MCF 10A (cell line): ENCODE data around the gene GFM2. TPM values are rescaled to one million over a fixed set of nuclear protein-coding genes. Genes with fewer than 3 reads are reported as not detected.
A peak's percentile ranks its signal among the peaks of the same experiment; 100 is the strongest.

Source experiments
- BruUV-seq: library from RNA; stranded (reverse); fragments of 400-500 nt; replicated peaks from 2 replicates; lab custom pipeline; 2021; lab: Mats Ljungman, UMichigan
- CTCF ChIA-PET: fragments of 300-600 bp; sonication (Branson Sonifier 250); formaldehyde crosslinking; extraction: SDS; loops from one replicate; lab custom pipeline; 2021; ENCODE audit warnings: antibody characterized with exemption, inconsistent platforms; lab: Yijun Ruan, JAX
- POLR2A ChIA-PET: fragments of 300-600, 350-650 bp; sonication (Branson Sonifier 250); formaldehyde crosslinking; extraction: SDS; loops from one replicate; lab custom pipeline; 2020; ENCODE audit warnings: antibody characterized with exemption, inconsistent platforms; lab: Yijun Ruan, JAX
- DNase-seq: peaks from one replicate; pipeline ENCODE4 v3.0.0-alpha.2; 2018; ENCODE audit not compliant: unreplicated experiment
- H3K27ac Mint-ChIP-seq: one replicate; pipeline ENCODE4 v1.8.0; 2022; ENCODE audit warnings: mild to moderate bottlenecking, low read depth, mixed read lengths; ENCODE audit not compliant: unreplicated experiment
- H3K27me3 Mint-ChIP-seq: one replicate; pipeline ENCODE4 v1.8.0; 2022; ENCODE audit warnings: mixed read lengths; ENCODE audit not compliant: insufficient read depth, unreplicated experiment
- H3K36me3 Mint-ChIP-seq: one replicate; pipeline ENCODE4 v1.8.0; 2022; ENCODE audit warnings: mild to moderate bottlenecking, moderate library complexity, mixed read lengths; ENCODE audit not compliant: insufficient read depth, unreplicated experiment
- H3K4me1 Mint-ChIP-seq: one replicate; pipeline ENCODE4 v1.8.0; 2022; ENCODE audit warnings: mixed read lengths; ENCODE audit not compliant: insufficient read depth, unreplicated experiment
- H3K4me3 Mint-ChIP-seq: one replicate; pipeline ENCODE4 v1.8.0; 2022; ENCODE audit warnings: mild to moderate bottlenecking, moderate library complexity, mixed read lengths; ENCODE audit not compliant: unreplicated experiment
- H3K9me3 Mint-ChIP-seq: one replicate; pipeline ENCODE4 v1.8.0; 2022; ENCODE audit warnings: mixed read lengths; ENCODE audit not compliant: unreplicated experiment
- intact Hi-C: fragments of 100-400 bp; cut with micrococcal nuclease; formaldehyde crosslinking; loops from 2 replicates; pipeline ENCODE4 v1.14.1; 2022
- total RNA-seq: library from RNA; stranded (reverse); gene quantifications from 2 replicates; pipeline ENCODE4 v1.2.3, GENCODE V29; 2022
- TF ChIP-seq, protein P1 (sequence below): fragments of 200-600 bp; IDR thresholded peaks from one replicate; pipeline ENCODE4 v1.8.0; 2022; ENCODE audit warnings: antibody characterized with exemption, mild to moderate bottlenecking; ENCODE audit not compliant: unreplicated experiment

GFM2 gene
- total RNA-seq, 1 experiment from 2014 or later = 26.4 TPM

DNA sequence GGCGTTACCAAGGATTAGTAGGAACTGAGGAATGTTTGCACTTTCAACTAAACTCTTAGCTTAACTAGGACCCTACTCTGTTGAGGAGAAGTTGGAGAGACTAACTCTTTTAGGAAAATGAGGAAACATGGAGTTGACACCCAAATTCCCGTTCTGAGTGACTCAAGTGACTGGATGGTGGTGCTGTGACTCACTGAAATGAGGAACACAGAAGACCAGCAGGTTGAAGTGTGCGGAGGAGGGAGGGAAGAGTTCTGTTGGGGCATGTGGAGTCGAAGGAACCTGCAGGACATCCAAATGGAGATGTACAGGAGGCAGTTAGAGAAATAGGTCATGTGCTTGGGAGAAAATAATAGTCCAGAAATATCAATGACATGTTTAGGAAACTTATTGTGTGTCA lies 73.7 kb downstream of the GFM2 start:
- H3K4me3 Mint-ChIP-seq = no peak overlapping the region
- POLR2A ChIA-PET = interaction anchor here (0.7 kb wide), 1 partner anchor 24 kb away, joined by 3 read pairs; no protein-coding TSS in a partner anchor

DNA sequence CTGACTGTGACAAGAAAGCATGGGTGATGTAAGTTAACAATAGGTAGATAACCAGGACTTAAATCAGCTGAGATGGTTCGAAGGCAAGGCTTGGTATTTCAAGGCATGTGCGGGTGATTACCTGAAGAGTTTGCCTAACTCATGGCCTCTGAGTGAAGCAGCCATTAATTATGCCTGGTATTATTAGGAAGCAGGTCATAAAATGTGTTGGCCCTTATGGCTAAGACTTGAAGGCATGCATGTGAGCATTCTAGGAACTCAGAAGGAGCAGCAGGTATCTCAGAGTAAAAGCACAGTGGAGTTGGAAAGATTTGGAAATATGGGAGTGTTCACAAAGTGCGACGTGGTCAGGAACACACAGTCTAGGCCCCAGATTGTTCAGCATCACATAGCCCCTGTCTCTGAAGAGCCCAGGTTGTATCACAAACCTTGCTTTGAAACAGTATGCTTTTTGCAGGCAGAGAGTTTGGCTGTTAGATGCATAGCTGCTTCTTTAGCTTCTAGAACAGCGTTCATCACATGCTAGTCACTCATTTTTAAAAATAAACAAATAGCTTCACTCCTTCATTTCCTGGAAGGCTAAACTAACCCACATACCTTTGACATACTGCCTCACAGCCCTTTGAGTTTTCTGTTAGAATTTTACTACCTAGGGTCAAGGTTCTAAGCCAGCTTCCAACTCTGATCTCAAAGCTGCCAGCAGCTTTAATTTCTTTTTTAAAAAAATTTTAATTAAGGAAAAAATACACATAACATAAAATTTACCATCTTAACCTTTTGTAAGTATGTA lies 79.8 kb downstream of the GFM2 start:
- Mint-ChIP-seq H3K9me3 (no peaks in the 10 kb centered on the region), H3K27me3 (no peaks in the 10 kb centered on the region), H3K4me1 (peaks cover 18% of the 10 kb centered on the region), H3K4me3 (peak overlapping the region; percentile 80), H3K36me3 (peaks cover 17% of the 10 kb centered on the region), H3K27ac (no peak overlapping the region)
- TF ChIP-seq, protein P1, sequence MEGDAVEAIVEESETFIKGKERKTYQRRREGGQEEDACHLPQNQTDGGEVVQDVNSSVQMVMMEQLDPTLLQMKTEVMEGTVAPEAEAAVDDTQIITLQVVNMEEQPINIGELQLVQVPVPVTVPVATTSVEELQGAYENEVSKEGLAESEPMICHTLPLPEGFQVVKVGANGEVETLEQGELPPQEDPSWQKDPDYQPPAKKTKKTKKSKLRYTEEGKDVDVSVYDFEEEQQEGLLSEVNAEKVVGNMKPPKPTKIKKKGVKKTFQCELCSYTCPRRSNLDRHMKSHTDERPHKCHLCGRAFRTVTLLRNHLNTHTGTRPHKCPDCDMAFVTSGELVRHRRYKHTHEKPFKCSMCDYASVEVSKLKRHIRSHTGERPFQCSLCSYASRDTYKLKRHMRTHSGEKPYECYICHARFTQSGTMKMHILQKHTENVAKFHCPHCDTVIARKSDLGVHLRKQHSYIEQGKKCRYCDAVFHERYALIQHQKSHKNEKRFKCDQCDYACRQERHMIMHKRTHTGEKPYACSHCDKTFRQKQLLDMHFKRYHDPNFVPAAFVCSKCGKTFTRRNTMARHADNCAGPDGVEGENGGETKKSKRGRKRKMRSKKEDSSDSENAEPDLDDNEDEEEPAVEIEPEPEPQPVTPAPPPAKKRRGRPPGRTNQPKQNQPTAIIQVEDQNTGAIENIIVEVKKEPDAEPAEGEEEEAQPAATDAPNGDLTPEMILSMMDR = no peak
- ChIA-PET POLR2A (interaction anchor here (0.7 to 1.7 kb wide), 3 partner anchors 14 to 74 kb away, joined by 3 to 7 read pairs (median 3); no protein-coding TSS in a partner anchor), CTCF (interaction anchor here (0.6 to 3.3 kb wide), 3 partner anchors 14 to 167 kb away, joined by 3 to 12 read pairs (median 6); no protein-coding TSS in a partner anchor)
- intact Hi-C loops = no loop called here
- no peak for DNase-seq
- no TSS peak for BruUV-seq

More for the DNA sequence above, 73.7 kb downstream of the GFM2 start:
- Mint-ChIP-seq H3K27me3 (no peaks in the 10 kb centered on the region), H3K4me1 (peaks cover 10% of the 10 kb centered on the region), H3K27ac (peak overlapping the region; percentile 17), H3K9me3 (no peaks in the 10 kb centered on the region), H3K36me3 (peaks cover 53% of the 10 kb centered on the region)
- TF ChIP-seq, protein P1 = no peak
- BruUV-seq = no TSS peak
- CTCF ChIA-PET = interaction anchor here (0.7 to 4.1 kb wide), 2 partner anchors 20 to 1018 kb away, joined by 3 to 15 read pairs; no protein-coding TSS in a partner anchor
- DNase-seq = peak; percentile 54
- intact Hi-C loops = no loop called here

DNA sequence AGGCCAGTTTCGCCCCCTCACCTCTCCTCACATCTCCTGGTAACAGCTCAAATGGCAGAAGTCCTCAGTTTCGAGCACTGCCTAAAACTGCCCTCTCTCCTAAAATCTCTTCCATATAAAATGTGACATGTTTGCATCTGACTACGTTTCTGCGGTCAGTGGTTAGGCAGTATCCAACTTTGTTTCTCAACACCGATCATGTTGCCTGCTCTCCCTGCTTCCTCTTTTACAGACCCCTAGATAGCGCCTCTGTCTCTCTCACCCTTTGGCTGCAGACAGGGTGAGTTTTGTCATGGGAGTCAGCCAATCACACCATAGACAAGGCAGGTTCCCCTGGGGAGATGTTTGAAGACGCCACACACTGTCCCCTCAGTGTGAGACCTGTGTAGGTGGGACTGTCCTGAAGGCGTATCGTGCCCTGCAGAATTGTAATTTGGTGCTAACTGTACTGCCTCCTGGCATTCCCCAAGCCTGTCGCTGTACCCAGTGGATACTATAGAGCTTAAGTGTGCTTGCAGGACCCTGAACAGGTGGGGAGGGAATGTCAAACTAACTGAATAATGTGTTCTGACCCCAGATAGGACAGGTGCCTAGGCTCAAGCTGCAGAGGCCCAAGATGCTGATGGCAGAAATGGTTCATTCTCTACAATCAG lies 80.8 kb downstream of the GFM2 start:
- intact Hi-C loops = no loop called here
- H3K4me1 Mint-ChIP-seq = peaks cover 18% of the 10 kb centered on the region
- peak overlapping the region; percentile 80 for H3K4me3 Mint-ChIP-seq
- peaks cover 17% of the 10 kb centered on the region for H3K36me3 Mint-ChIP-seq
- no peaks in the 10 kb centered on the region for H3K9me3 Mint-ChIP-seq
- no peaks in the 10 kb centered on the region for H3K27me3 Mint-ChIP-seq
- POLR2A ChIA-PET = interaction anchor here (0.8 to 2.0 kb wide), 9 partner anchors 11 to 331 kb away, joined by 3 to 9 read pairs (median 3); no protein-coding TSS in a partner anchor
- peak; percentile 34 for DNase-seq
- TSS peak; percentile 36 for BruUV-seq
- H3K27ac Mint-ChIP-seq = peak overlapping the region; percentile 46
- TF ChIP-seq, protein P1 = no peak
- CTCF ChIA-PET = interaction anchor here (1.4 to 3.3 kb wide), 3 partner anchors 13 to 233 kb away, joined by 5 to 12 read pairs (median 6); no protein-coding TSS in a partner anchor
